HUES6 (cell line): ENCODE data around the gene TRIM34.
"Not testable (repeated sequence)": the region's sequence is repeated elsewhere in the genome, so short reads cannot be mapped to it uniquely, and the experiment has no call there.

Source experiments
- H3K27ac ChIP-seq: 2 replicates; pipeline ENCODE4 v1.7.0; 2013; ENCODE audit warnings: low read depth, mild to moderate bottlenecking, low read length, inconsistent platforms
- H3K27me3 ChIP-seq: 2 replicates; pipeline ENCODE4 v1.6.1; 2013; ENCODE audit warnings: low read length; ENCODE audit not compliant: control insufficient read depth, insufficient read depth
- H3K36me3 ChIP-seq: 2 replicates; pipeline ENCODE4 v1.6.1; 2013; ENCODE audit warnings: low read length; ENCODE audit not compliant: control insufficient read depth, insufficient read depth
- H3K4me1 ChIP-seq: 2 replicates; pipeline ENCODE4 v1.6.1; 2013; ENCODE audit warnings: low read length; ENCODE audit not compliant: control insufficient read depth, insufficient read depth
- H3K4me3 ChIP-seq: 2 replicates; pipeline ENCODE4 v1.5.1; 2013; ENCODE audit warnings: low read depth, low read length
- H3K9ac ChIP-seq: one replicate; pipeline ENCODE4 v1.6.1; 2013; ENCODE audit warnings: mild to moderate bottlenecking, low read length
- H3K9me3 ChIP-seq: 2 replicates; pipeline ENCODE4 v1.6.1; 2013; ENCODE audit warnings: low read depth, low read length; ENCODE audit not compliant: control insufficient read depth, insufficient read depth

The TRIM34 gene

GRCh38 chr11:5656956-5657355, 32.2 kb downstream of the TRIM34 start:
- not testable (repeated sequence) for H3K9me3 ChIP-seq, H3K9ac ChIP-seq, H3K4me1 ChIP-seq, H3K27me3 ChIP-seq, H3K4me3 ChIP-seq, H3K36me3 ChIP-seq, H3K27ac ChIP-seq

GRCh38 chr11:5658318-5658717, 33.5 kb downstream of the TRIM34 start:
- no peak overlapping the region for H3K9ac ChIP-seq
- peaks cover 3% of the 10 kb centered on the region; the same call in 1 of the 2 replicates for H3K36me3 ChIP-seq
- H3K27me3 ChIP-seq, result no peaks in the 10 kb centered on the region

GRCh38 chr11:5663511-5663910, 38.7 kb downstream of the TRIM34 start:
- no peaks in the 10 kb centered on the region for H3K4me1 ChIP-seq
- H3K36me3 ChIP-seq, result peaks cover 29% of the 10 kb centered on the region
- no peak overlapping the region for H3K4me3 ChIP-seq
- no peak overlapping the region for H3K9ac ChIP-seq
- no peaks in the 10 kb centered on the region for H3K9me3 ChIP-seq
- H3K27ac ChIP-seq, result no peak overlapping the region
- no peaks in the 10 kb centered on the region for H3K27me3 ChIP-seq

More at GRCh38 chr11:5658318-5658717, 33.5 kb downstream of the TRIM34 start:
- H3K27ac ChIP-seq, result no peak overlapping the region
- H3K4me1 ChIP-seq, result no peaks in the 10 kb centered on the region
- no peaks in the 10 kb centered on the region for H3K9me3 ChIP-seq
- no peak overlapping the region for H3K4me3 ChIP-seq

GRCh38 chr11:5665051-5665570, 40.3 kb downstream of the TRIM34 start:
- H3K36me3 ChIP-seq, result peaks cover 36% of the 10 kb centered on the region

GRCh38 chr11:5665746-5666401, 41.1 kb downstream of the TRIM34 start:
- Histone ChIP-seq H3K4me3 (no peak overlapping the region), H3K27ac (no peak overlapping the region), H3K9me3 (no peaks in the 10 kb centered on the region), H3K9ac (no peak overlapping the region), H3K27me3 (no peaks in the 10 kb centered on the region), H3K4me1 (no peaks in the 10 kb centered on the region), H3K36me3 (peaks cover 42% of the 10 kb centered on the region)

More at GRCh38 chr11:5665051-5665570, 40.3 kb downstream of the TRIM34 start:
- no peak overlapping the region for H3K4me3 ChIP-seq
- H3K27ac ChIP-seq, result no peak overlapping the region
- no peaks in the 10 kb centered on the region for H3K4me1 ChIP-seq
- no peaks in the 10 kb centered on the region for H3K27me3 ChIP-seq
- no peaks in the 10 kb centered on the region for H3K9me3 ChIP-seq
- no peak overlapping the region for H3K9ac ChIP-seq

GRCh38 chr11:5666402-5666793, 41.6 kb downstream of the TRIM34 start:
- Histone ChIP-seq H3K27ac (no peak overlapping the region), H3K27me3 (no peaks in the 10 kb centered on the region), H3K9me3 (no peaks in the 10 kb centered on the region), H3K9ac (no peak overlapping the region), H3K4me1 (no peaks in the 10 kb centered on the region), H3K4me3 (no peak overlapping the region), H3K36me3 (peaks cover 43% of the 10 kb centered on the region)

- H3K4me1 ChIP-seq, result no peaks in the 10 kb centered on the region
- no peak overlapping the region for H3K9ac ChIP-seq
- no peaks in the 10 kb centered on the region for H3K9me3 ChIP-seq
- no peaks in the 10 kb centered on the region for H3K27me3 ChIP-seq
- peaks cover 24% of the 10 kb centered on the region for H3K36me3 ChIP-seq
- H3K4me3 ChIP-seq, result no peak overlapping the region
- H3K27ac ChIP-seq, result no peak overlapping the region
Observed at GRCh38 chr11:5671831-5672230, 47.0 kb downstream of the TRIM34 start.

GRCh38 chr11:5674391-5674790, 49.6 kb downstream of the TRIM34 start:
- Histone ChIP-seq H3K36me3 (peaks cover 38% of the 10 kb centered on the region), H3K9ac (no peak overlapping the region), H3K4me1 (no peaks in the 10 kb centered on the region), H3K27ac (no peak overlapping the region), H3K27me3 (no peaks in the 10 kb centered on the region), H3K9me3 (no peaks in the 10 kb centered on the region), H3K4me3 (no peak overlapping the region)

GRCh38 chr11:5679811-5680210, 55.0 kb downstream of the TRIM34 start:
- Histone ChIP-seq H3K27ac (no peak overlapping the region), H3K9me3 (no peaks in the 10 kb centered on the region), H3K9ac (no peak overlapping the region), H3K4me3 (no peak overlapping the region), H3K4me1 (0 out of 2 replicates have a peak, but pooled peaks cover 5% of the 10 kb centered on the region), H3K27me3 (no peaks in the 10 kb centered on the region), H3K36me3 (peaks cover 30% of the 10 kb centered on the region)

- peaks cover 22% of the 10 kb centered on the region for H3K36me3 ChIP-seq
- H3K9ac ChIP-seq, H3K9me3 ChIP-seq, H3K27ac ChIP-seq, H3K4me3 ChIP-seq, H3K27me3 ChIP-seq, H3K4me1 ChIP-seq: not testable (repeated sequence)
Observed at GRCh38 chr11:5682890-5683441, 58.2 kb downstream of the TRIM34 start.

GRCh38 chr11:5683620-5684019, 58.8 kb downstream of the TRIM34 start:
- H3K9ac ChIP-seq, H3K4me3 ChIP-seq, H3K4me1 ChIP-seq, H3K9me3 ChIP-seq, H3K27ac ChIP-seq, H3K27me3 ChIP-seq: not testable (repeated sequence)
- H3K36me3 ChIP-seq, result peaks cover 16% of the 10 kb centered on the region
